Neural cell (in vitro differentiated cells): Measurements from ENCODE around the gene CALY.

Experiments used
- EP300 ChIP-seq: fragments of 450-650 bp; conservative IDR thresholded peaks from 2 replicates; pipeline ENCODE4 v1.6.1; 2014; ENCODE audit warnings: antibody characterized with exemption, mild to moderate bottlenecking, moderate library complexity; ENCODE audit not compliant: poor library complexity, severe bottlenecking
- EZH2 ChIP-seq: fragments of 200-600, 300-800 bp; shearing (Covaris generic), sonication (generic); IDR thresholded peaks from 2 replicates; pipeline ENCODE4 v1.6.1; 2014; ENCODE audit warnings: antibody characterized with exemption, low read length, borderline replicate concordance, mild to moderate bottlenecking; ENCODE audit not compliant: insufficient read depth, poor library complexity, severe bottlenecking
- MXI1 ChIP-seq: fragments of 450-650 bp; conservative IDR thresholded peaks from 2 replicates; pipeline ENCODE4 v1.6.1; 2014; ENCODE audit warnings: antibody characterized with exemption, mild to moderate bottlenecking; ENCODE audit not compliant: poor library complexity, severe bottlenecking
- POLR2AphosphoS5 ChIP-seq: IDR thresholded peaks from 2 replicates; pipeline ENCODE4 v1.6.1; 2012
- RAD21 ChIP-seq: fragments of 450-650 bp; conservative IDR thresholded peaks from 2 replicates; pipeline ENCODE4 v1.6.1; 2014; ENCODE audit warnings: antibody characterized with exemption, mild to moderate bottlenecking, moderate library complexity
- SMC3 ChIP-seq: fragments of 450-650 bp; conservative IDR thresholded peaks from 2 replicates; pipeline ENCODE4 v1.6.1; 2014; ENCODE audit warnings: antibody characterized with exemption, mild to moderate bottlenecking, moderate library complexity; ENCODE audit not compliant: poor library complexity
- TAF1 ChIP-seq: IDR thresholded peaks from 2 replicates; pipeline ENCODE4 v1.6.1; 2012; ENCODE audit warnings: low read depth
- TF ChIP-seq, protein P1 (sequence below): fragments of 450-650 bp; IDR thresholded peaks from 2 replicates; pipeline ENCODE4 v1.5.1; 2014; ENCODE audit warnings: antibody characterized with exemption, mild to moderate bottlenecking, moderate library complexity; ENCODE audit not compliant: poor library complexity, severe bottlenecking
- TF ChIP-seq, protein P2 (sequence below): IDR thresholded peaks from 2 replicates; pipeline ENCODE4 v1.6.1; 2012; ENCODE audit warnings: borderline replicate concordance

DNA sequence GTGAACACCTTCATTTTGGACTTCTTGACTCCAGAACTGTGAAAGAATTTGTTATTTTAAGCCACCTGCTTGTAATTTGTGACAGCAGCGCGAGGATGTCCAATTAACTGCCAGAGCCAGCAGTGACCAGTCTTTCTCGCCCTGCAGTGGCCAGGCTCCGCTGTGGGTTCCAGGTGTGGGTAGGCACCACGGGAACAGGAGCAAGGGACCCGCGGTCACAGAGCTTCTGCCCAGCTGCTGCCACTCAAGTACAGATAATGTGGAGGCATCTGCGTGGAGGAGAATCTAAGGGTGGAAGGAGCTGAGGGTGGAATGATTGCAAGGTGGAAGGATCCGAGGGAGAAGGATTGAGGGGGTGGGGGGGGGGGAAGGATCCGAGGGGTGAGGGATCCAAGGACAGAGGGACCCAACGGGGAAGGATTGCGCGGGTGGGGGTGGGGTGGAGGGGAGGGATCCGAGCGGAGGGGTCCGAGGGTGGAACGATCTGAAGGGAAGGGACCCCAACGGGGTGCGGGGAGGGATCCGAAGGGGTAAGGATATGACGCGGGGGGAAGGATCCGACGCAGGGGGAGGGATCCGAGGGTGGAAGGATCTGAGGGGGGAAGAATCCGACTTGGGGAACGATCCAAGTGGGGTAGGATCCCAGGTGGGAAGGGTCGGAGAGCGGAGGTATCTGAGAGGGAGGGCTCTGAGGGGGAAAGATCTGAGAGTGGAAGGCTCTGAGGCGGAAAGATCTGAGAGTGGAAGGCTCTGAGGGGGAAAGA is 3.6 kb downstream of the CALY start:
- no peak for TF ChIP-seq EZH2
- no peak for TF ChIP-seq MXI1
- TF ChIP-seq TAF1: no peak
- TF ChIP-seq, protein P1, sequence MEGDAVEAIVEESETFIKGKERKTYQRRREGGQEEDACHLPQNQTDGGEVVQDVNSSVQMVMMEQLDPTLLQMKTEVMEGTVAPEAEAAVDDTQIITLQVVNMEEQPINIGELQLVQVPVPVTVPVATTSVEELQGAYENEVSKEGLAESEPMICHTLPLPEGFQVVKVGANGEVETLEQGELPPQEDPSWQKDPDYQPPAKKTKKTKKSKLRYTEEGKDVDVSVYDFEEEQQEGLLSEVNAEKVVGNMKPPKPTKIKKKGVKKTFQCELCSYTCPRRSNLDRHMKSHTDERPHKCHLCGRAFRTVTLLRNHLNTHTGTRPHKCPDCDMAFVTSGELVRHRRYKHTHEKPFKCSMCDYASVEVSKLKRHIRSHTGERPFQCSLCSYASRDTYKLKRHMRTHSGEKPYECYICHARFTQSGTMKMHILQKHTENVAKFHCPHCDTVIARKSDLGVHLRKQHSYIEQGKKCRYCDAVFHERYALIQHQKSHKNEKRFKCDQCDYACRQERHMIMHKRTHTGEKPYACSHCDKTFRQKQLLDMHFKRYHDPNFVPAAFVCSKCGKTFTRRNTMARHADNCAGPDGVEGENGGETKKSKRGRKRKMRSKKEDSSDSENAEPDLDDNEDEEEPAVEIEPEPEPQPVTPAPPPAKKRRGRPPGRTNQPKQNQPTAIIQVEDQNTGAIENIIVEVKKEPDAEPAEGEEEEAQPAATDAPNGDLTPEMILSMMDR: no peak
- TF ChIP-seq, protein P2, sequence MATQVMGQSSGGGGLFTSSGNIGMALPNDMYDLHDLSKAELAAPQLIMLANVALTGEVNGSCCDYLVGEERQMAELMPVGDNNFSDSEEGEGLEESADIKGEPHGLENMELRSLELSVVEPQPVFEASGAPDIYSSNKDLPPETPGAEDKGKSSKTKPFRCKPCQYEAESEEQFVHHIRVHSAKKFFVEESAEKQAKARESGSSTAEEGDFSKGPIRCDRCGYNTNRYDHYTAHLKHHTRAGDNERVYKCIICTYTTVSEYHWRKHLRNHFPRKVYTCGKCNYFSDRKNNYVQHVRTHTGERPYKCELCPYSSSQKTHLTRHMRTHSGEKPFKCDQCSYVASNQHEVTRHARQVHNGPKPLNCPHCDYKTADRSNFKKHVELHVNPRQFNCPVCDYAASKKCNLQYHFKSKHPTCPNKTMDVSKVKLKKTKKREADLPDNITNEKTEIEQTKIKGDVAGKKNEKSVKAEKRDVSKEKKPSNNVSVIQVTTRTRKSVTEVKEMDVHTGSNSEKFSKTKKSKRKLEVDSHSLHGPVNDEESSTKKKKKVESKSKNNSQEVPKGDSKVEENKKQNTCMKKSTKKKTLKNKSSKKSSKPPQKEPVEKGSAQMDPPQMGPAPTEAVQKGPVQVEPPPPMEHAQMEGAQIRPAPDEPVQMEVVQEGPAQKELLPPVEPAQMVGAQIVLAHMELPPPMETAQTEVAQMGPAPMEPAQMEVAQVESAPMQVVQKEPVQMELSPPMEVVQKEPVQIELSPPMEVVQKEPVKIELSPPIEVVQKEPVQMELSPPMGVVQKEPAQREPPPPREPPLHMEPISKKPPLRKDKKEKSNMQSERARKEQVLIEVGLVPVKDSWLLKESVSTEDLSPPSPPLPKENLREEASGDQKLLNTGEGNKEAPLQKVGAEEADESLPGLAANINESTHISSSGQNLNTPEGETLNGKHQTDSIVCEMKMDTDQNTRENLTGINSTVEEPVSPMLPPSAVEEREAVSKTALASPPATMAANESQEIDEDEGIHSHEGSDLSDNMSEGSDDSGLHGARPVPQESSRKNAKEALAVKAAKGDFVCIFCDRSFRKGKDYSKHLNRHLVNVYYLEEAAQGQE: no peak
- TF ChIP-seq EP300: no peak
- no peak for TF ChIP-seq POLR2AphosphoS5
- TF ChIP-seq RAD21: no peak
- TF ChIP-seq SMC3: no peak
